Upper lobe of left lung (tissue), 4 donors: ENCODE results near the gene LHFPL2.

ENCODE experiments used
- CTCF ChIP-seq, 6 experiments: fragments of 450-650 bp in 4 of 6; fragments of 200-600 bp in 2 of 6; sonication (generic) in 2 of 6; IDR thresholded peaks; one replicate each; pipeline ENCODE4 v1.5.1; 2016 to 2019; ENCODE audit warnings: antibody characterized with exemption in 6 of 6
- POLR2A ChIP-seq, 4 donors: fragments of 450-650 bp; IDR thresholded peaks; one replicate each; pipeline ENCODE4 v1.5.1; 2016 to 2017; ENCODE audit warnings: antibody characterized with exemption in 4 of 4, mild to moderate bottlenecking in 2 of 4
- POLR2AphosphoS5 ChIP-seq, 2 donors: sonication (generic); formaldehyde crosslinking; IDR thresholded peaks; one replicate each; pipeline ENCODE4 v1.5.1; 2017; ENCODE audit warnings: antibody characterized with exemption in 2 of 2

- TF ChIP-seq POLR2AphosphoS5 (IDR thresholded peaks at IDR 0.05) = no peak
- TF ChIP-seq POLR2A (IDR thresholded peaks at IDR 0.05) = no peak
- TF ChIP-seq CTCF (IDR thresholded peaks at IDR 0.05) = no peak
Observed at GRCh38 chr5:78607864-78608263, 40.7 kb downstream of the LHFPL2 start.
